Body of pancreas (tissue), 4 donors: ENCODE results near the gene GP1BA.

ENCODE experiments used
- CTCF ChIP-seq, 7 experiments: fragments of 450-650 bp in 4 of 7; fragments of 200-600 bp in 3 of 7; sonication (generic) in 3 of 7; IDR thresholded peaks; one replicate each; pipeline ENCODE4 v1.5.1; 2016 to 2019; ENCODE audit warnings: antibody characterized with exemption in 7 of 7
- POLR2A ChIP-seq, 3 donors: fragments of 450-650 bp; IDR thresholded peaks; one replicate each; pipeline ENCODE4 v1.6.1; 2016; ENCODE audit warnings: antibody characterized with exemption in 3 of 3, mild to moderate bottlenecking in 2 of 3

- TF ChIP-seq CTCF (IDR thresholded peaks at IDR 0.05) (no peak), POLR2A (IDR thresholded peaks at IDR 0.05) (no peak)
Observed at GRCh38 chr17:4898927-4899326, 33.1 kb upstream of the GP1BA start.
